Measurements from ENCODE around the gene ZFYVE19. TPM values are rescaled to one million over a fixed set of nuclear protein-coding genes. Genes with fewer than 3 reads are reported as not detected.

ZFYVE19 gene
- total and polyA plus RNA-seq, 2 experiments from 2014 or later: 8.5 to 22.7 TPM

DNA sequence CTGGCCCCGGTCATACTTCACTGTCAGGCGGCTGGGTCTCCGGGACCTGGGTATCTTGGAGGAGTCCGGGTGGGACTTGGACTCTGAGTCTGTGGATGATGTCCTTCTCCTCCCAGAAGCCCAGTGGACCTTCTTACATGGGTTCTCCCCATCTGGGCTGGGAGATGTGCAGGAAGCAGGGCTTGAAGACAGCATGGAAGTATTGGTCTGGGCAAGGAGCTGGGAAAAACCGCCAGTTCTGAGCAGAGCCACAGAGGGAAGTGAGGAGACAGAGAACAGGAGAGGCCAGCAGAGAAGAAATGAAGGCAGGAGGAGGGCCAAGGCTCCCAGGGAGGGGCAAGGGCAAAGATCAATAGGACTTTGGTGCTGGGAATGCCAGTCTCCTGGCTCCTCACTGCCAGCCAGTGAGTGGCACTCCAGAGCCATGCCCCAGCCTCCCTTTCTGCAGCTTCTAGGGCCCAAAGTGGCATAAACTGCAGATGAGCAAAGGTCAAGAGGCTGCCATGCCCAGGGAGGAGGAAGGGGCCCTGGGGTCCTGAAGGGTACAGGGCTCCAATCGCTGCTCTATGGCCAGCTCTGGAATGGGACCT is 21.7 kb downstream of the ZFYVE19 start, which contains the start of gene PPP1R14D (continued):
- TF ChIP-seq ZNF462 (CRISPR knock-in tag; IDR thresholded peaks at IDR 0.05) (no peak), POLR2AphosphoS5 (IDR thresholded peaks at IDR 0.05; ENCODE audit: low read depth) (no peak), ZNF331 (CRISPR knock-in tag; IDR thresholded peaks at IDR 0.05; ENCODE audit: low read depth) (no peak)
- TF ChIP-seq, protein P1, sequence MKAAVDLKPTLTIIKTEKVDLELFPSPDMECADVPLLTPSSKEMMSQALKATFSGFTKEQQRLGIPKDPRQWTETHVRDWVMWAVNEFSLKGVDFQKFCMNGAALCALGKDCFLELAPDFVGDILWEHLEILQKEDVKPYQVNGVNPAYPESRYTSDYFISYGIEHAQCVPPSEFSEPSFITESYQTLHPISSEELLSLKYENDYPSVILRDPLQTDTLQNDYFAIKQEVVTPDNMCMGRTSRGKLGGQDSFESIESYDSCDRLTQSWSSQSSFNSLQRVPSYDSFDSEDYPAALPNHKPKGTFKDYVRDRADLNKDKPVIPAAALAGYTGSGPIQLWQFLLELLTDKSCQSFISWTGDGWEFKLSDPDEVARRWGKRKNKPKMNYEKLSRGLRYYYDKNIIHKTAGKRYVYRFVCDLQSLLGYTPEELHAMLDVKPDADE (IDR thresholded peaks at IDR 0.05): no peak
- TF ChIP-seq, protein P2, sequence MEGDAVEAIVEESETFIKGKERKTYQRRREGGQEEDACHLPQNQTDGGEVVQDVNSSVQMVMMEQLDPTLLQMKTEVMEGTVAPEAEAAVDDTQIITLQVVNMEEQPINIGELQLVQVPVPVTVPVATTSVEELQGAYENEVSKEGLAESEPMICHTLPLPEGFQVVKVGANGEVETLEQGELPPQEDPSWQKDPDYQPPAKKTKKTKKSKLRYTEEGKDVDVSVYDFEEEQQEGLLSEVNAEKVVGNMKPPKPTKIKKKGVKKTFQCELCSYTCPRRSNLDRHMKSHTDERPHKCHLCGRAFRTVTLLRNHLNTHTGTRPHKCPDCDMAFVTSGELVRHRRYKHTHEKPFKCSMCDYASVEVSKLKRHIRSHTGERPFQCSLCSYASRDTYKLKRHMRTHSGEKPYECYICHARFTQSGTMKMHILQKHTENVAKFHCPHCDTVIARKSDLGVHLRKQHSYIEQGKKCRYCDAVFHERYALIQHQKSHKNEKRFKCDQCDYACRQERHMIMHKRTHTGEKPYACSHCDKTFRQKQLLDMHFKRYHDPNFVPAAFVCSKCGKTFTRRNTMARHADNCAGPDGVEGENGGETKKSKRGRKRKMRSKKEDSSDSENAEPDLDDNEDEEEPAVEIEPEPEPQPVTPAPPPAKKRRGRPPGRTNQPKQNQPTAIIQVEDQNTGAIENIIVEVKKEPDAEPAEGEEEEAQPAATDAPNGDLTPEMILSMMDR (conservative IDR thresholded peaks at IDR 0.05; ENCODE audit: low read depth in 2 of 2): no peak

DNA sequence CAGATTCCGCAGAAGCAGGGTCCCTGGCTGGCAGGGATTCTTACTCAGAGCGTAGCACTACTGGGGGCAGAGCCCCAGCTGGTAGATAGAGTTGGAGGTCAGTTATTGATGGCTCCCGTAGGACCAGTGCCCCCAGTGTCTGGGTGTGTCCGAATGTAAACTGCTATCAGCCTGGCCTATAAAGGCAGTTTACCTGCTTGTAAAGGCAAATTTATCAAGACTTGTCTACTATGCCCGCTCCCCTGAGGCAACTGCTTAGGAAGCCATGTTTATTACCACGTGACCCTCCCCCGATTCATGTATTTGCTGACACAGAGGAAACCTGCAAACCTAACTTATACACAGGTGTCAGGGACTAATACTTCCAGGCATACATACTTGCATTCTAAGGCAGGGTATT is 22.2 kb downstream of the ZFYVE19 start:
- TF ChIP-seq JUNB (IDR thresholded peaks at IDR 0.05; ENCODE audit: unreplicated experiment) (no peak), EZH2 (IDR thresholded peaks at IDR 0.05; ENCODE audit: low read depth, unreplicated experiment) (no peak), NANOG (IDR thresholded peaks at IDR 0.05; ENCODE audit: borderline replicate concordance) (no peak), EZH2phosphoT487 (IDR thresholded peaks at IDR 0.05; ENCODE audit: unreplicated experiment) (no peak)
- TF ChIP-seq, protein P1 (IDR thresholded peaks at IDR 0.05): no peak

More for the DNA sequence above, 22.2 kb downstream of the ZFYVE19 start:
- Mint-ChIP-seq H3K4me1 (peaks cover 6% of the 10 kb centered on the region; the same call in 2 of the 3 replicates), H3K27ac (no peak overlapping the region), H3K36me3 (ENCODE audit: low read depth) (no peaks in the 10 kb centered on the region; the same call in 2 of the 3 replicates), H3K27me3 (ENCODE audit: insufficient read depth, low read depth, poor library complexity) (peaks cover 4% of the 10 kb centered on the region), H3K4me3 (no peak overlapping the region), H3K9me3 (no peaks in the 10 kb centered on the region)
- no peaks in the 10 kb centered on the region for H3K36me3 ChIP-seq (ENCODE audit: insufficient read depth)
- H3K79me2 ChIP-seq (replicated peaks; ENCODE audit: insufficient read depth): no peaks in the 10 kb centered on the region
- no peaks in the 10 kb centered on the region for H3K9me2 ChIP-seq (ENCODE audit: insufficient read depth)
- H3K4me1 ChIP-seq (ENCODE audit: insufficient read depth): no peaks in the 10 kb centered on the region
- no peak overlapping the region for H3K4me2 ChIP-seq
- H3K27ac ChIP-seq (ENCODE audit: low read depth): no peak overlapping the region
- ATAC-seq: no peak
- peak overlapping the region; percentile 74; the same call in 1 of the 2 replicates for H2AFZ ChIP-seq
- no peaks in the 10 kb centered on the region for H4K20me1 ChIP-seq (replicated peaks; ENCODE audit: insufficient read depth)
- no peaks in the 10 kb centered on the region for H3F3A ChIP-seq (replicated peaks; ENCODE audit: low read depth)
- H3K27me3 ChIP-seq (ENCODE audit: insufficient read depth): no peaks in the 10 kb centered on the region
- H3K4me3 ChIP-seq: no peak overlapping the region
- peak; percentile 40 for DNase-seq (ENCODE audit: low spot score)
